HepG2 (cell line): Measurements from ENCODE around the gene STK38L.

ENCODE experiments used
- ASH2L ChIP-seq: fragments of 300-600, 200-600 bp; sonication (generic); IDR thresholded peaks from 2 replicates; pipeline ENCODE4 v1.7.0; 2017; ENCODE audit warnings: low read depth, mild to moderate bottlenecking, moderate library complexity, mixed read lengths, low read length; ENCODE audit not compliant: insufficient read length
- EP300 ChIP-seq, 3 experiments: sonication (generic) in 1 of 3; formaldehyde crosslinking in 1 of 3; IDR thresholded peaks; 2 replicates each; pipeline versions ENCODE4 v1.5.1 to v1.6.1; 2011 to 2020; ENCODE audit warnings: low read depth in 2 of 3, low read length in 2 of 3, borderline replicate concordance in 1 of 3, improper control_type of control experiment in 1 of 3, mild to moderate bottlenecking in 1 of 3, missing genetic modification reagents in 1 of 3, moderate library complexity in 1 of 3
- KLF9 ChIP-seq: IDR thresholded peaks from 2 replicates; pipeline ENCODE4 v1.6.1; 2016; ENCODE audit warnings: low read depth
- POLR2A ChIP-seq, 2 experiments: IDR thresholded peaks; 2 replicates each; pipeline ENCODE4 v1.6.1; 2011; ENCODE audit warnings: low read depth in 2 of 2, low read length in 2 of 2, mild to moderate bottlenecking in 1 of 2, moderate library complexity in 1 of 2; ENCODE audit not compliant: insufficient read depth in 1 of 2
- SOX6 ChIP-seq, 2 experiments: fragments of 450-650 bp in 1 of 2; sonication (generic) in 1 of 2; formaldehyde crosslinking in 1 of 2; IDR thresholded peaks; 2 replicates each; pipeline versions ENCODE4 v1.4.0 to v1.6.1; 2017 to 2020; ENCODE audit warnings: antibody characterized with exemption in 1 of 2, mild to moderate bottlenecking in 1 of 2, missing genetic modification reagents in 1 of 2
- ZBTB2 ChIP-seq: sonication (generic); formaldehyde crosslinking; IDR thresholded peaks from 2 replicates; pipeline ENCODE4 v1.8.0; 2022; ENCODE audit warnings: low read depth, missing genetic modification reagents
- ZNF761 ChIP-seq: sonication (generic); formaldehyde crosslinking; conservative IDR thresholded peaks from 2 replicates; pipeline ENCODE4 v1.4.0; 2020; ENCODE audit warnings: mild to moderate bottlenecking, missing genetic modification reagents
- TF ChIP-seq, protein P1 (sequence below): sonication (generic); formaldehyde crosslinking; IDR thresholded peaks from 2 replicates; pipeline ENCODE4 v1.4.0; 2020; ENCODE audit warnings: missing genetic modification reagents
- TF ChIP-seq, protein P2 (sequence below): sonication (generic); formaldehyde crosslinking; IDR thresholded peaks from 2 replicates; pipeline ENCODE4 v1.5.0; 2020; ENCODE audit warnings: mild to moderate bottlenecking, missing genetic modification reagents, moderate library complexity

- TF ChIP-seq POLR2A (IDR thresholded peaks at IDR 0.05; ENCODE audit: insufficient read depth in 1 of 2, low read depth in 2 of 2, low read length in 2 of 2) (no peak), ASH2L (no peak), EP300 (IDR thresholded peaks at IDR 0.05; ENCODE audit: low read depth in 2 of 2, low read length in 2 of 2) (no peak), EP300 (CRISPR knock-in tag; IDR thresholded peaks at IDR 0.05; ENCODE audit: borderline replicate concordance) (no peak), ZBTB2 (CRISPR knock-in tag) (no peak), SOX6 (IDR thresholded peaks at IDR 0.05) (no peak), SOX6 (CRISPR knock-in tag; IDR thresholded peaks at IDR 0.05) (no peak), ZNF761 (CRISPR knock-in tag) (no peak), KLF9 (CRISPR knock-in tag) (no peak)
- TF ChIP-seq, protein P1, sequence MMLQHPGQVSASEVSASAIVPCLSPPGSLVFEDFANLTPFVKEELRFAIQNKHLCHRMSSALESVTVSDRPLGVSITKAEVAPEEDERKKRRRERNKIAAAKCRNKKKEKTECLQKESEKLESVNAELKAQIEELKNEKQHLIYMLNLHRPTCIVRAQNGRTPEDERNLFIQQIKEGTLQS (CRISPR knock-in tag), result no peak
- TF ChIP-seq, protein P2, sequence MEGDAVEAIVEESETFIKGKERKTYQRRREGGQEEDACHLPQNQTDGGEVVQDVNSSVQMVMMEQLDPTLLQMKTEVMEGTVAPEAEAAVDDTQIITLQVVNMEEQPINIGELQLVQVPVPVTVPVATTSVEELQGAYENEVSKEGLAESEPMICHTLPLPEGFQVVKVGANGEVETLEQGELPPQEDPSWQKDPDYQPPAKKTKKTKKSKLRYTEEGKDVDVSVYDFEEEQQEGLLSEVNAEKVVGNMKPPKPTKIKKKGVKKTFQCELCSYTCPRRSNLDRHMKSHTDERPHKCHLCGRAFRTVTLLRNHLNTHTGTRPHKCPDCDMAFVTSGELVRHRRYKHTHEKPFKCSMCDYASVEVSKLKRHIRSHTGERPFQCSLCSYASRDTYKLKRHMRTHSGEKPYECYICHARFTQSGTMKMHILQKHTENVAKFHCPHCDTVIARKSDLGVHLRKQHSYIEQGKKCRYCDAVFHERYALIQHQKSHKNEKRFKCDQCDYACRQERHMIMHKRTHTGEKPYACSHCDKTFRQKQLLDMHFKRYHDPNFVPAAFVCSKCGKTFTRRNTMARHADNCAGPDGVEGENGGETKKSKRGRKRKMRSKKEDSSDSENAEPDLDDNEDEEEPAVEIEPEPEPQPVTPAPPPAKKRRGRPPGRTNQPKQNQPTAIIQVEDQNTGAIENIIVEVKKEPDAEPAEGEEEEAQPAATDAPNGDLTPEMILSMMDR (CRISPR knock-in tag), result no peak
These were observed 30.8 kb upstream of the STK38L start for GRCh38 chr12:27213304-27213703.
